K562 (cell line): Measurements from ENCODE around the gene IRF2BP1. TPM values are rescaled to one million over a fixed set of nuclear protein-coding genes. Genes with fewer than 3 reads are reported as not detected.
A peak's percentile ranks its signal among the peaks of the same experiment; 100 is the strongest.

Experiments
- BHLHE40 ChIP-seq: IDR thresholded peaks from 2 replicates; pipeline ENCODE4 v1.6.1; 2011; ENCODE audit warnings: low read length, improper control_type of control experiment
- CBX3 ChIP-seq, 2 experiments: IDR thresholded peaks; 1 replicate in 1 of 2; 2 replicates in 1 of 2; pipeline ENCODE4 v1.6.1; 2012; ENCODE audit warnings: inconsistent platforms in 2 of 2, low read length in 2 of 2, borderline replicate concordance in 1 of 2, control low read depth in 1 of 2
- CEBPB ChIP-seq: fragments of 450-650 bp; IDR thresholded peaks from 2 replicates; pipeline ENCODE4 v1.6.1; 2016; ENCODE audit warnings: missing genetic modification characterization, missing compliant biosample characterization
- EP300 ChIP-seq: IDR thresholded peaks from 2 replicates; pipeline ENCODE4 v1.6.1; 2012; ENCODE audit warnings: low read length, improper control_type of control experiment
- ETV1 ChIP-seq: fragments of 450-650 bp; conservative IDR thresholded peaks from 2 replicates; pipeline ENCODE4 v1.6.1; 2016; ENCODE audit warnings: missing genetic modification characterization, control low read depth, low read depth, missing compliant biosample characterization
- HDGF ChIP-seq: fragments of 450-650 bp; IDR thresholded peaks from 2 replicates; pipeline ENCODE4 v1.6.1; 2016
- MXI1 ChIP-seq: IDR thresholded peaks from 2 replicates; pipeline ENCODE4 v1.6.1; 2011; ENCODE audit warnings: low read depth, mild to moderate bottlenecking, improper control_type of control experiment, low read length
- POLR2A ChIP-seq: fragments of 450-650 bp; conservative IDR thresholded peaks from 2 replicates; pipeline ENCODE4 v1.6.1; 2016
- RB1 ChIP-seq: fragments of 450-650 bp; IDR thresholded peaks from 2 replicates; pipeline ENCODE4 v1.6.1; 2017; ENCODE audit warnings: low read depth, mild to moderate bottlenecking
- STAT5B ChIP-seq: fragments of 250-450 bp; sonication (Bioruptor Pico); IDR thresholded peaks from 2 replicates; pipeline ENCODE4 v1.8.0; 2021; ENCODE audit warnings: mild to moderate bottlenecking, inconsistent platforms
- XRCC4 ChIP-seq: IDR thresholded peaks from one replicate; pipeline ENCODE4 v1.6.1; 2011; ENCODE audit not compliant: insufficient read depth, insufficient read length; ENCODE audit errors: extremely low read depth
- YBX1 ChIP-seq: fragments of 450-650 bp; IDR thresholded peaks from 2 replicates; pipeline ENCODE4 v1.7.1; 2016; ENCODE audit warnings: mild to moderate bottlenecking
- ZNF134 ChIP-seq: fragments of 250-450 bp; sonication (Bioruptor Pico); conservative IDR thresholded peaks from 2 replicates; pipeline ENCODE4 v1.4.0; 2020
- ZNF175 ChIP-seq: fragments of 200-800 bp; sonication (Bioruptor generic); IDR thresholded peaks from 2 replicates; pipeline ENCODE4 v1.6.1; 2016; ENCODE audit warnings: low read depth, mild to moderate bottlenecking, missing genetic modification characterization, missing compliant biosample characterization
- ZNF282 ChIP-seq: sonication (generic); formaldehyde crosslinking; IDR thresholded peaks from 2 replicates; pipeline ENCODE4 v1.8.1; 2023; ENCODE audit warnings: missing genetic modification reagents
- polyA plus RNA-seq, 8 experiments: library from polyadenylated mRNA; depleted of rRNA in 4 of 8; stranded (reverse) in 5 of 8; unstranded in 3 of 8; fragments of >200 nt; fragmentation: Nextera tagmentation in 2 of 8; fragmentation: Illumina TruSeq in 1 of 8; extraction: Ambion mirVana in 2 of 8; extraction: Trizol in 1 of 8; gene quantifications; 2 replicates each; pipeline versions ENCODE4 v1.2.1 to v1.2.3, GENCODE V29; 2011 to 2014; ENCODE audit warnings: inconsistent platforms in 1 of 8, missing spikeins in 1 of 8
- total RNA-seq, 7 experiments: library from RNA; depleted of rRNA in 6 of 7; stranded (reverse); fragments of >200 nt in 6 of 7; fragmentation: Illumina TruSeq in 2 of 7; extraction: Trizol in 2 of 7; gene quantifications; 2 replicates each; pipeline versions ENCODE4 v1.2.1 to v1.2.3, GENCODE V29; 2011 to 2021; ENCODE audit warnings: low replicate concordance in 1 of 7
- TF ChIP-seq, protein P1 (sequence below): sonication (generic); formaldehyde crosslinking; IDR thresholded peaks from 2 replicates; pipeline ENCODE4 v1.9.0; 2022; ENCODE audit warnings: mild to moderate bottlenecking, missing genetic modification reagents
- TF ChIP-seq, protein P2 (sequence below): fragments of 450-650 bp; IDR thresholded peaks from 2 replicates; pipeline ENCODE4 v1.6.1; 2016; ENCODE audit warnings: missing biosample characterization, missing genetic modification characterization
- TF ChIP-seq, protein P3 (sequence below): sonication (generic); formaldehyde crosslinking; IDR thresholded peaks from 2 replicates; pipeline ENCODE4 v1.8.0; 2022; ENCODE audit warnings: mild to moderate bottlenecking, missing genetic modification reagents
- TF ChIP-seq, protein P4 (sequence below): fragments of 250-450 bp; sonication (Bioruptor Pico); IDR thresholded peaks from 2 replicates; pipeline ENCODE4 v1.5.0; 2020; ENCODE audit warnings: mild to moderate bottlenecking
- TF ChIP-seq, protein P5 (sequence below): IDR thresholded peaks from 2 replicates; pipeline ENCODE4 v1.6.1; 2011; ENCODE audit warnings: borderline replicate concordance, low read depth, mild to moderate bottlenecking, moderate library complexity, low read length; ENCODE audit not compliant: insufficient read depth, poor library complexity, severe bottlenecking

The IRF2BP1 gene
- total and polyA plus RNA-seq, 9 of the 15 experiments (the other 6 are each of a cell fraction or from before 2014, with no cell fraction given) = 0.61 to 35.9 (median 3.5) TPM

DNA sequence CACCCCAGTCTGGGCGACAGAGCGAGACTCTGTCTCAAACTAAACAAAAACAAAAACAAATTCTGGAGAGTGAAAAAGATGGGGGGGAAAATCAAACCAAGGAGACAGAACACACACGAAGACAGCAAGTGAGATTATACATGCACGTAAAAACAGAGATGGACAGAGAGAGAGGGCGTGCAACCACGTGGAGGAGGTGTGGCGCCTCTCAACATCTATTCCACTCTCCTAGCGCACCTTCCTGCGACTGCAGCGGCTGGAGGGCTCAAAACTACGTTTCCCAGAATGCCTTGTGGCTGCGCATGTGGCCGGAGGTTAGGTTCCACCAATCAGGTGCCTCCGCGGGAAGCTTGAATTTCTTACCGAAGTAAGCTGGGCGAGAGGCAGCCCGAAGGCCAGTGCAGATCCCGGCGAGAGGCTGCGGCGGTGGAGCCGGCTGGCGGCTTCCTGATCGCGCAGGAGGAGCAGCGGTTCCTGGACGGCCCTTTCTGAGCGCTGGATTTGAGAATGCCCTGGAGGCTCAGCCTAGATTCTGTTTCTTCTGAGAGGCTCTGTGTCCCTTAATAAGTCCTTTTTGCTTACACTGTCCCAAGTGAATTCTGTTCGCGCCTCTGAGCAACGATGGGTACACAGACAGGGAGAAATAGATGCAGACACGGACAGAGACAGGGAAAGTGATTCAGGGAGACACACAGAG lies 41.8 kb upstream of the IRF2BP1 start (continued):
- TF ChIP-seq, protein P1, sequence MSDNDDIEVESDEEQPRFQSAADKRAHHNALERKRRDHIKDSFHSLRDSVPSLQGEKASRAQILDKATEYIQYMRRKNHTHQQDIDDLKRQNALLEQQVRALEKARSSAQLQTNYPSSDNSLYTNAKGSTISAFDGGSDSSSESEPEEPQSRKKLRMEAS = peak; percentile 97
- TF ChIP-seq, protein P2, sequence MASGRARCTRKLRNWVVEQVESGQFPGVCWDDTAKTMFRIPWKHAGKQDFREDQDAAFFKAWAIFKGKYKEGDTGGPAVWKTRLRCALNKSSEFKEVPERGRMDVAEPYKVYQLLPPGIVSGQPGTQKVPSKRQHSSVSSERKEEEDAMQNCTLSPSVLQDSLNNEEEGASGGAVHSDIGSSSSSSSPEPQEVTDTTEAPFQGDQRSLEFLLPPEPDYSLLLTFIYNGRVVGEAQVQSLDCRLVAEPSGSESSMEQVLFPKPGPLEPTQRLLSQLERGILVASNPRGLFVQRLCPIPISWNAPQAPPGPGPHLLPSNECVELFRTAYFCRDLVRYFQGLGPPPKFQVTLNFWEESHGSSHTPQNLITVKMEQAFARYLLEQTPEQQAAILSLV (tag) = no peak
- TF ChIP-seq, protein P3, sequence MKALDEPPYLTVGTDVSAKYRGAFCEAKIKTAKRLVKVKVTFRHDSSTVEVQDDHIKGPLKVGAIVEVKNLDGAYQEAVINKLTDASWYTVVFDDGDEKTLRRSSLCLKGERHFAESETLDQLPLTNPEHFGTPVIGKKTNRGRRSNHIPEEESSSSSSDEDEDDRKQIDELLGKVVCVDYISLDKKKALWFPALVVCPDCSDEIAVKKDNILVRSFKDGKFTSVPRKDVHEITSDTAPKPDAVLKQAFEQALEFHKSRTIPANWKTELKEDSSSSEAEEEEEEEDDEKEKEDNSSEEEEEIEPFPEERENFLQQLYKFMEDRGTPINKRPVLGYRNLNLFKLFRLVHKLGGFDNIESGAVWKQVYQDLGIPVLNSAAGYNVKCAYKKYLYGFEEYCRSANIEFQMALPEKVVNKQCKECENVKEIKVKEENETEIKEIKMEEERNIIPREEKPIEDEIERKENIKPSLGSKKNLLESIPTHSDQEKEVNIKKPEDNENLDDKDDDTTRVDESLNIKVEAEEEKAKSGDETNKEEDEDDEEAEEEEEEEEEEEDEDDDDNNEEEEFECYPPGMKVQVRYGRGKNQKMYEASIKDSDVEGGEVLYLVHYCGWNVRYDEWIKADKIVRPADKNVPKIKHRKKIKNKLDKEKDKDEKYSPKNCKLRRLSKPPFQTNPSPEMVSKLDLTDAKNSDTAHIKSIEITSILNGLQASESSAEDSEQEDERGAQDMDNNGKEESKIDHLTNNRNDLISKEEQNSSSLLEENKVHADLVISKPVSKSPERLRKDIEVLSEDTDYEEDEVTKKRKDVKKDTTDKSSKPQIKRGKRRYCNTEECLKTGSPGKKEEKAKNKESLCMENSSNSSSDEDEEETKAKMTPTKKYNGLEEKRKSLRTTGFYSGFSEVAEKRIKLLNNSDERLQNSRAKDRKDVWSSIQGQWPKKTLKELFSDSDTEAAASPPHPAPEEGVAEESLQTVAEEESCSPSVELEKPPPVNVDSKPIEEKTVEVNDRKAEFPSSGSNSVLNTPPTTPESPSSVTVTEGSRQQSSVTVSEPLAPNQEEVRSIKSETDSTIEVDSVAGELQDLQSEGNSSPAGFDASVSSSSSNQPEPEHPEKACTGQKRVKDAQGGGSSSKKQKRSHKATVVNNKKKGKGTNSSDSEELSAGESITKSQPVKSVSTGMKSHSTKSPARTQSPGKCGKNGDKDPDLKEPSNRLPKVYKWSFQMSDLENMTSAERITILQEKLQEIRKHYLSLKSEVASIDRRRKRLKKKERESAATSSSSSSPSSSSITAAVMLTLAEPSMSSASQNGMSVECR (CRISPR knock-in tag) = peak; percentile 88
- TF ChIP-seq RB1 (peak; percentile 56; the same call in 1 of the 2 replicates), BHLHE40 (peak; percentile 48), XRCC4 (no peak), CEBPB (tag) (no peak), HDGF (no peak), ZNF134 (CRISPR knock-in tag) (no peak), MXI1 (peak; percentile 25; the same call in 1 of the 2 replicates), ZNF282 (CRISPR knock-in tag) (no peak), ETV1 (tag) (peak; percentile 84), YBX1 (no peak), STAT5B (CRISPR knock-in tag) (no peak), ZNF175 (CRISPR knock-in tag) (no peak), EP300 (peak; percentile 14; the same call in 1 of the 2 replicates), POLR2A (peak; percentile 74), CBX3 (IDR thresholded peaks at IDR 0.05; ENCODE audit: borderline replicate concordance in 1 of 2, low read length in 2 of 2) (peak in 1 of 2 experiments; percentile 90; a peak in 2 of 3 replicates)
- TF ChIP-seq, protein P4, sequence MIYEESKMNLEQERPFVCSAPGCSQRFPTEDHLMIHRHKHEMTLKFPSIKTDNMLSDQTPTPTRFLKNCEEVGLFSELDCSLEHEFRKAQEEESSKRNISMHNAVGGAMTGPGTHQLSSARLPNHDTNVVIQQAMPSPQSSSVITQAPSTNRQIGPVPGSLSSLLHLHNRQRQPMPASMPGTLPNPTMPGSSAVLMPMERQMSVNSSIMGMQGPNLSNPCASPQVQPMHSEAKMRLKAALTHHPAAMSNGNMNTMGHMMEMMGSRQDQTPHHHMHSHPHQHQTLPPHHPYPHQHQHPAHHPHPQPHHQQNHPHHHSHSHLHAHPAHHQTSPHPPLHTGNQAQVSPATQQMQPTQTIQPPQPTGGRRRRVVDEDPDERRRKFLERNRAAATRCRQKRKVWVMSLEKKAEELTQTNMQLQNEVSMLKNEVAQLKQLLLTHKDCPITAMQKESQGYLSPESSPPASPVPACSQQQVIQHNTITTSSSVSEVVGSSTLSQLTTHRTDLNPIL (CRISPR knock-in tag) = no peak
- TF ChIP-seq, protein P5, sequence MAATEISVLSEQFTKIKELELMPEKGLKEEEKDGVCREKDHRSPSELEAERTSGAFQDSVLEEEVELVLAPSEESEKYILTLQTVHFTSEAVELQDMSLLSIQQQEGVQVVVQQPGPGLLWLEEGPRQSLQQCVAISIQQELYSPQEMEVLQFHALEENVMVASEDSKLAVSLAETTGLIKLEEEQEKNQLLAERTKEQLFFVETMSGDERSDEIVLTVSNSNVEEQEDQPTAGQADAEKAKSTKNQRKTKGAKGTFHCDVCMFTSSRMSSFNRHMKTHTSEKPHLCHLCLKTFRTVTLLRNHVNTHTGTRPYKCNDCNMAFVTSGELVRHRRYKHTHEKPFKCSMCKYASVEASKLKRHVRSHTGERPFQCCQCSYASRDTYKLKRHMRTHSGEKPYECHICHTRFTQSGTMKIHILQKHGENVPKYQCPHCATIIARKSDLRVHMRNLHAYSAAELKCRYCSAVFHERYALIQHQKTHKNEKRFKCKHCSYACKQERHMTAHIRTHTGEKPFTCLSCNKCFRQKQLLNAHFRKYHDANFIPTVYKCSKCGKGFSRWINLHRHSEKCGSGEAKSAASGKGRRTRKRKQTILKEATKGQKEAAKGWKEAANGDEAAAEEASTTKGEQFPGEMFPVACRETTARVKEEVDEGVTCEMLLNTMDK = no peak
